Neuronal stem cell (in vitro differentiated cells): ENCODE measurements around the gene HFE.

Source experiments
- DNase-seq: peaks from one replicate; pipeline ENCODE4 v3.0.0-alpha.2; 2013; ENCODE audit warnings: low spot score
- H2AFZ ChIP-seq: one replicate; pipeline ENCODE4 v1.6.1; 2013; ENCODE audit warnings: mild to moderate bottlenecking, low read length, inconsistent platforms
- H2AK5ac ChIP-seq: 2 replicates; pipeline ENCODE4 v1.6.1; 2013; ENCODE audit warnings: low read depth, mild to moderate bottlenecking, inconsistent platforms, low read length, moderate library complexity, mixed read lengths
- H2BK120ac ChIP-seq: 2 replicates; pipeline ENCODE4 v1.6.1; 2013; ENCODE audit warnings: low read depth, mild to moderate bottlenecking, inconsistent platforms, low read length, moderate library complexity, mixed read lengths
- H2BK12ac ChIP-seq: one replicate; pipeline ENCODE4 v1.6.1; 2013; ENCODE audit warnings: low read length, inconsistent platforms
- H2BK15ac ChIP-seq: 2 replicates; pipeline ENCODE4 v1.6.1; 2013; ENCODE audit warnings: mild to moderate bottlenecking, low read length, inconsistent platforms, mixed read lengths
- H2BK5ac ChIP-seq: one replicate; pipeline ENCODE4 v1.6.1; 2013; ENCODE audit warnings: inconsistent platforms, mild to moderate bottlenecking, low read length, moderate library complexity
- H3K14ac ChIP-seq: one replicate; pipeline ENCODE4 v1.6.1; 2013; ENCODE audit warnings: low read length, inconsistent platforms
- H3K18ac ChIP-seq: 2 replicates; pipeline ENCODE4 v1.6.1; 2013; ENCODE audit warnings: low read length, inconsistent platforms
- H3K23ac ChIP-seq: 2 replicates; pipeline ENCODE4 v1.6.1; 2013; ENCODE audit warnings: low read depth, mild to moderate bottlenecking, mixed read lengths, low read length, inconsistent platforms; ENCODE audit not compliant: poor library complexity
- H3K27ac ChIP-seq: replicated peaks from 3 replicates; pipeline ENCODE4 v1.5.1; 2013; ENCODE audit warnings: low read length, inconsistent platforms
- H3K27me3 ChIP-seq, 3 experiments: 2 replicates each; pipeline ENCODE4 v1.6.1; 2013; ENCODE audit warnings: low read length in 3 of 3, mild to moderate bottlenecking in 2 of 3, inconsistent platforms in 1 of 3, low read depth in 1 of 3, mixed read lengths in 1 of 3, moderate library complexity in 1 of 3; ENCODE audit not compliant: control insufficient read depth in 3 of 3, insufficient read depth in 3 of 3
- H3K36me3 ChIP-seq, 2 donors: replicated peaks in 1 of 2; 2 replicates each; pipeline ENCODE4 v1.6.1; 2013; ENCODE audit warnings: low read length in 2 of 2; ENCODE audit not compliant: control insufficient read depth in 2 of 2, insufficient read depth in 2 of 2
- H3K4ac ChIP-seq: 2 replicates; pipeline ENCODE4 v1.6.1; 2013; ENCODE audit warnings: inconsistent platforms, mild to moderate bottlenecking, low read length, moderate library complexity
- H3K4me1 ChIP-seq, 2 donors: 1 replicate in 1 of 2; 2 replicates in 1 of 2; pipeline ENCODE4 v1.6.1; 2013; ENCODE audit warnings: low read length in 2 of 2, low read depth in 1 of 2; ENCODE audit not compliant: control insufficient read depth in 2 of 2, insufficient read depth in 1 of 2
- H3K4me2 ChIP-seq: one replicate; pipeline ENCODE4 v1.6.1; 2013; ENCODE audit warnings: mild to moderate bottlenecking, low read length, inconsistent platforms; ENCODE audit not compliant: insufficient read depth, poor library complexity, severe bottlenecking
- H3K4me3 ChIP-seq, 2 donors: 2 replicates each; pipeline ENCODE4 v1.5.1; 2013; ENCODE audit warnings: low read length in 2 of 2, mild to moderate bottlenecking in 2 of 2, inconsistent platforms in 1 of 2, moderate library complexity in 1 of 2
- H3K79me1 ChIP-seq: one replicate; pipeline ENCODE4 v1.6.1; 2013; ENCODE audit warnings: low read depth, mild to moderate bottlenecking, inconsistent platforms, low read length, moderate library complexity
- H3K9ac ChIP-seq: one replicate; pipeline ENCODE4 v1.6.1; 2013; ENCODE audit warnings: mild to moderate bottlenecking, low read depth, low read length, inconsistent platforms; ENCODE audit not compliant: poor library complexity
- H3K9me3 ChIP-seq, 2 donors: replicated peaks in 1 of 2; 2 replicates each; pipeline versions ENCODE3 to v1.6.1; 2013; ENCODE audit warnings: low read length in 2 of 2, mild to moderate bottlenecking in 2 of 2, inconsistent platforms in 1 of 2, low read depth in 1 of 2, mixed read lengths in 1 of 2, moderate library complexity in 1 of 2; ENCODE audit not compliant: control insufficient read depth in 2 of 2, insufficient read depth in 1 of 2
- H4K8ac ChIP-seq: one replicate; pipeline ENCODE4 v1.6.1; 2013; ENCODE audit warnings: low read depth, mild to moderate bottlenecking, inconsistent platforms, low read length, moderate library complexity
- H4K91ac ChIP-seq: one replicate; pipeline ENCODE4 v1.6.1; 2013; ENCODE audit warnings: low read length, low read depth, mild to moderate bottlenecking, inconsistent platforms; ENCODE audit not compliant: poor library complexity
- whole genome bisulfite sequencing, 2 donors: extraction: QIAGEN DNeasy Blood & Tissue Kit; methylation state at CpG; one replicate each; pipeline ENCODE4 v1.1.7; 2013; ENCODE audit warnings: missing lambda C conversion rate in 2 of 2, mixed read lengths in 1 of 2; ENCODE audit not compliant: insufficient read length in 2 of 2, insufficient replicate concordance in 1 of 2; ENCODE audit errors: extremely low coverage in 2 of 2; 5-methylcytosine and 5-hydroxymethylcytosine counted together

Gene HFE

DNA sequence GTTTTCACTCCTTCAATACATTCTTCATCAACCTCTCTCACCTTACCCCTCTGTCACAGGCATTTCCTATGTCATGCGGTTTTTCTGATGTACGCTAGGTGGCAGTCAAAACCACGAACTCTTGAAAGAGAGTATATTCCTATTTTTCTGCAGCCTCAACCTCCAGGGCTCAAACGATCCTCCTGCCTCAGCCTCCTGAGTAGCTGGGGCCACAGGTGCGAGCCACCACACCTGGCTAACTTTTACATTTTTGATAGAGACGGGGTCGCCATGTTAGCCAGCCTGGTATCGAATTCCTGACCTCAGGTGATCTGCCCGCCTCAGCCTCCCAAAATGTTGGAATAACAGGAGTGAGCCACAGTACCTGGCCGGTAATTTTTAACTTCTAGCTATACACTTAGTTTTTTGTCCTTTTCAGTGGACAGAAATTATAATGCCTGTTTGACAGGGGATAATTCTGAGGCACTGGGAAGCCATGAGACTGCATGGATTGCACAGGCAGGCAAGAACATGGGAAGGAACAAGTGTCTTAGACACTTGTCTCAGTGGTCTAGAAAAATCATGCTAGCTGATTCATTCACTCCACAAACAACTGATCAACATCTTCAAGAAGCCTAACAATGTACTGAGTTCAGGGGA, 22.5 kb upstream of the HFE start:
- no peak overlapping the region for H2BK15ac ChIP-seq
- no peak overlapping the region for H3K9ac ChIP-seq

DNA sequence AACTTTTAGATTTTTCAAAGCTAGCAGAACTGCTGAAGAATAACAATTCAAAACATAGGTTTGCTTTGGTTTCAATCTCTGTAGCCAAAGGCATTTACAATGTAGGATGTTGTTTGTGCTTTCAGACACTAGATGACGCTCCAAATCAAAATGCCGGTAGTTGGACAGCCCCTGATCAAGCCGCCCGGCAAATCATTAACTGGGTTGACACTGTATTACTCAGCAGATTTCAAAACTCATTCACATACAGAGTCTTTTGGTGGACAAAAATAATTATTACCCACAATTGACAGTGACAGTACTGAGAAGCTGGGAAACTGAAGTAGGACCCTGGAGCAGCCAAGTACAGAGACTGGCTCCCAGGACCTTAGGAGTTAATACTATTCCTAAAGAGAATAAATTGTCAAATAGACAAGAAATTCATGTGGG, 21.3 kb upstream of the HFE start:
- no peak overlapping the region for H3K4ac ChIP-seq
- no peak overlapping the region for H2BK12ac ChIP-seq
- H2BK15ac ChIP-seq, result no peak overlapping the region
- no peak overlapping the region for H4K8ac ChIP-seq
- no peak overlapping the region for H3K23ac ChIP-seq
- no CpG with 5 or more reads among the region's 4 CpGs for WGBS, 2 donors
- H3K4me2 ChIP-seq, result no peak overlapping the region
- H2AFZ ChIP-seq, result peak overlapping the region; percentile 50
- H3K9ac ChIP-seq, result no peak overlapping the region
- no peaks in the 10 kb centered on the region for H3K4me1 ChIP-seq
- no peaks in the 10 kb centered on the region for H3K36me3 ChIP-seq
- H3K18ac ChIP-seq, result no peak overlapping the region
- H3K9me3 ChIP-seq, result no peaks in the 10 kb centered on the region
- H3K79me1 ChIP-seq, result no peaks in the 10 kb centered on the region
- no peak overlapping the region for H2BK120ac ChIP-seq
- no peak overlapping the region for H3K14ac ChIP-seq
- H3K27ac ChIP-seq, result no peak overlapping the region
- no peak overlapping the region for H2BK5ac ChIP-seq
- no peak overlapping the region for H3K4me3 ChIP-seq
- no peak overlapping the region for H2AK5ac ChIP-seq
- no peak overlapping the region for H4K91ac ChIP-seq
- peak; percentile 66 for DNase-seq
- H3K27me3 ChIP-seq, result no peaks in the 10 kb centered on the region

More for the DNA sequence above, 22.5 kb upstream of the HFE start:
- Histone ChIP-seq H3K36me3 (no peaks in the 10 kb centered on the region), H2BK5ac (no peak overlapping the region), H2BK120ac (no peak overlapping the region), H3K18ac (no peak overlapping the region), H3K14ac (no peak overlapping the region), H3K4me1 (no peaks in the 10 kb centered on the region), H3K9me3 (no peaks in the 10 kb centered on the region), H3K4me3 (no peak overlapping the region), H3K27me3 (no peaks in the 10 kb centered on the region), H3K79me1 (no peaks in the 10 kb centered on the region), H4K91ac (no peak overlapping the region), H2BK12ac (no peak overlapping the region), H4K8ac (no peak overlapping the region), H2AK5ac (no peak overlapping the region), H2AFZ (no peak overlapping the region), H3K27ac (no peak overlapping the region), H3K4me2 (no peak overlapping the region), H3K23ac (no peak overlapping the region), H3K4ac (no peak overlapping the region)
- DNase-seq, result no peak
- no CpG with 5 or more reads among the region's 10 CpGs for WGBS, 2 donors

DNA sequence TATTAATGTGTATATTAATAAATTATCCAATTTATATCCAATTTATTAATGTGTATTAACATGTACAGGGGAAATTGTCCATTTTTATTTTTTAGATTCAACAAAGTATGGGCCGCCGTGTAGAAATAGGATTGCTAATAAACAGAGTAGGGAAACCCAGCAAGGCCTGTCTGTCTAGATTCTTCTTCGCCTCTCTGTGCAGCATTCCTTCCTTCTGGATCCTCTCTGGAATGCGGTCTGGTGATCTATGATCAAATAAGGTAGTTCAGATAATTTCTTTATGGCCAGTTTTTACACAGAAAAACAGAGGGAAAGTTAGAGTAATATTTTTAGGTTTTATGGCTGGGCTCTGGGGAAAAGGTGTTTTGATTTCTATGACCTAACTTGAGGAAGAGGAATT, 19.9 kb upstream of the HFE start:
- Histone ChIP-seq H4K8ac (no peak overlapping the region), H3K23ac (no peak overlapping the region), H3K9ac (no peak overlapping the region), H3K4me1 (no peaks in the 10 kb centered on the region), H3K79me1 (no peaks in the 10 kb centered on the region), H3K14ac (no peak overlapping the region), H4K91ac (no peak overlapping the region), H3K9me3 (no peaks in the 10 kb centered on the region), H2AFZ (no peak overlapping the region), H3K4me2 (no peak overlapping the region), H2BK12ac (no peak overlapping the region), H2BK15ac (no peak overlapping the region), H3K36me3 (no peaks in the 10 kb centered on the region), H3K18ac (no peak overlapping the region), H3K4ac (no peak overlapping the region), H3K27me3 (no peaks in the 10 kb centered on the region), H3K27ac (no peak overlapping the region), H2AK5ac (no peak overlapping the region), H3K4me3 (no peak overlapping the region), H2BK120ac (no peak overlapping the region), H2BK5ac (no peak overlapping the region)
- no CpG with 5 or more reads among the region's 4 CpGs for WGBS, 2 donors
- no peak for DNase-seq

DNA sequence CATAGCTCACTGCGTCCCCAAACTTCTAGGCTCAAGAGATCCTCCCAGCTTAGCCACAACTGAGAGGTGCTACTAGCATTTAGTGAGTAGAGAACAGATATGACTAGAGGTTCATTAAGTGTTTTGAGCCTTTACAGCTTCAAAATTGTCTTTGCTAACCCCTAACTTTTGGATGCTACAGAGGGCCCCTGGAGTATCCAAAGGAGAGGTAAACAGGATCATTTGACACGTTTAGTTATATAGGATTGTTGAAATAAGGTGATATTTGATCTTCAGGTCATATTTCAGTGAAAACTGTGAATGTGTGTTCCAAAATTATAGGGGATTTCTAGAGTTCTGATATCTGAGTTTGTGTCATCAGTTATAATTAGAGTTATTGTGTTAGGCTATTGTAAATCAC, 19.2 kb upstream of the HFE start:
- no peak for DNase-seq
- H2BK12ac ChIP-seq, result no peak overlapping the region
- no peak overlapping the region for H3K18ac ChIP-seq
- no peak overlapping the region for H3K9ac ChIP-seq
- H2BK5ac ChIP-seq, result no peak overlapping the region
- no peak overlapping the region for H3K27ac ChIP-seq
- H3K14ac ChIP-seq, result no peak overlapping the region
- no peak overlapping the region for H2BK15ac ChIP-seq
- no peaks in the 10 kb centered on the region for H3K4me1 ChIP-seq
- H3K9me3 ChIP-seq, result no peaks in the 10 kb centered on the region
- no peak overlapping the region for H2BK120ac ChIP-seq
- no peaks in the 10 kb centered on the region for H3K79me1 ChIP-seq
- H3K36me3 ChIP-seq, result no peaks in the 10 kb centered on the region
- no peak overlapping the region for H3K4me2 ChIP-seq
- H2AFZ ChIP-seq, result no peak overlapping the region
- H3K27me3 ChIP-seq, result no peaks in the 10 kb centered on the region
- no peak overlapping the region for H4K8ac ChIP-seq
- no CpG with 5 or more reads among the region's 2 CpGs for WGBS, 2 donors
- no peak overlapping the region for H2AK5ac ChIP-seq
- H3K4me3 ChIP-seq, result no peak overlapping the region
- no peak overlapping the region for H4K91ac ChIP-seq
- no peak overlapping the region for H3K23ac ChIP-seq
- no peak overlapping the region for H3K4ac ChIP-seq
